SHP77 treated with DMSO at 0.1 percent for 48 hours (cell line): ENCODE data around the gene CNOT11.
"Not testable (repeated sequence)": the region's sequence is repeated elsewhere in the genome, so short reads cannot be mapped to it uniquely, and the experiment has no call there.

ENCODE experiments used
- DNase-seq: peaks from one replicate; lab custom pipeline; 2025; lab: John Stamatoyannopoulos, UW

Gene CNOT11

DNA sequence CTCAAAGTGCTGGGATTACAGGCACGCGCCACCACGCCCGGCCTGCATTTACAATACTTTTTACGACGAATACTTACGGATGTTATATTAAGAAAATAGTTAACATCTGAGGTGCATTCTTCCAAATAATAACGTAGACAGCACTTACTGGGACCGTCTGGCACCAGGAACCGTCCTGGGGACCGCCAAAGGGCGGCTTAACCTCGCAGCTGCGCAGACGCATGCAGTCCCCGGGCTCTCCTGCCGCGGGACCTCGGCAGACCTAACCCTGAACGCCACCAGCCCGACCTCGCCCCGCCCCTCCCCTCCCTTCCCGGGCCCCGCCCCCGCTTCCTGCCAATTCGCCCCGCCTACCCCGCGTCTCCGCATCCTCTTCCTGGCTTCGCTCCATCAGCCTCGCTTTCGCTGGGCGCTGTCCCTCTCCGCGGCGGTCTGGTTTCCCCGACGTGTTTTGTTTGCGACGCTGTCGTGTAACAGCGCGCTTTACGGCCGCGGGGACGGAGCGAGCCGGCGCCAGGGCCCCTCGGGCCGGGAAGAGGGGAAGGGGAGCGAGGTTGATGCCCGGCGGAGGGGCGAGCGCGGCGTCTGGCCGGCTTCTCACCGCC, at the start of gene CNOT11:
TSS of gene CNOT11 (plus strand) at position 479 of the 605 bp plus-strand sequence. CDS start at position 558, 79 bp downstream.
- DNase-seq = peak; percentile 74

DNA sequence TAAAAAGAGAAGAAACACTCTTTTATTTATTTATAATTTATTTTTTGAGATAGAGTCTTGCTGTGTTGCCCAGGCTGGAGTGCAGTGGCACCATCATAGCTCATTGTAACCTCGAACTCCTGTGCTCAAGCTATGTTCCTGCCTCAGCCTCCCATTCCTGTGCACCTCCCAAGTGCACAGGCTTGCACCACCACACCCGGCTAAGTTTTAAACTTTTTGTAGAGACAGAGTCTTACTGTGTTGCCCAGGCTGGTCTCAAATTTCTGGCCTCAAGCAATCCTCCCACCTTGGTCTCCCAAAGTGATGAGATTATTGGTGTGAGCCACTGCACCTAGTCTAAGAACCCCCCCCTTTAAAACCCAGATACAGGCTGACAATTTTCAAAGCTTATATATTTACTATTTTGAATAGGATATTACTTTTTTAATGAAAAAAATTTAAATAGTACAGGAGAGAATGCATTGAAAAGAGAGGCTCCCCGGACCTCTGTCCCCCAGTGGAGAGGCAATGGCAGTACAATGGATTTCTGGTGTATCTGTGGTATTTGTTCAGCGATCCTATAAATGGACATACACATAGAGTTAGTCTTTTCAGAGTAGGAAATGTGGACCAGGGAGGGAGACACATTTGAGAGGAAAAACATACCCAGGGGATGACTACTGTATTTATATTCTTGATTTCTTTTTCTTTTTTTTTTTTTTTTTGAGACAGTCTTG, 48.1 kb upstream of the CNOT11 start:
- DNase-seq = no peak

DNA sequence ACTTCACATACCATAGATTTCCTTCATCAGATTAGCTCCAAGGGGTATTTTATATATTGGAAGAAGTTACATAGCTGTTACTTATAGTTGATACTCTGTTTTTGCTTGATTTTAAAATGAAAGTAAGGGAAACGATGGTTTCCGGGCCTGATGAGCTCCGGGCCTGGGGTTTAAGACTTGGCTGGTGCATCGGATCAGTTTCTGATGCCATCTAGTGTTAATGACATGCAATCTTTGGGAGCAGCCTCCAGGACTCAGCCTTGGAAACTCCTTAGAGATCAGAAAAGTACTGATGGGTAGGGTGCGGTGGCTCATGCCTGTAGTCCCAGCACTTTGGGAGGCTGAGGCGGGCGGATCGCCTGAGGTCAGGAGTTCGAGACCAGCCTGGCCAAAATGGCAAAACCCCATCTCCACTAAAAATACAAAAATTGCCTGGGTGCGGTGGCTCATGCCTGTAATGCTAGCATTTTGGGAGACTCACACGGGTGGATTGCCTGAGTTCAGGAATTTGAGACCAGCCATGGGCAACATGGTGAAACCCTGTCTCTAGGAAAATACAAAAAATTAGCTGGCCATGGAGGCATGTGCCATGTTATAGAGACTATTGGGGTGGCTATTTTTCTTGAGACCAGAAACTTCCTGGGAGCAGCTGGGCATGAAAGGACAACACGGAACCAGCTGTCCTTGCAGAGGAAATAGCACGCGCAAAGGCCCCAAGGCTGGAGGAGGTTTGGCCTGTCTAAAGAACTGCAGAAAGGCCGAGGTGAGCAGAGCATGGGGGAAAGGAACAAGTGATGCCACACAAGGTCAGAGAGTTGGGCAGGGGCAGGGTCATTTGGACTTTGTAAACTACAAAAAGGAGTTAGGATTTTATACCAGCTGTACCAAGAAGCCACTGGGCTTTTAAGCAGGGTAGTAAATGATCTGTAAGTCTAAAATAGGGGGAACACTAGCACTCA, 46.9 kb upstream of the CNOT11 start:
- no peak for DNase-seq

DNA sequence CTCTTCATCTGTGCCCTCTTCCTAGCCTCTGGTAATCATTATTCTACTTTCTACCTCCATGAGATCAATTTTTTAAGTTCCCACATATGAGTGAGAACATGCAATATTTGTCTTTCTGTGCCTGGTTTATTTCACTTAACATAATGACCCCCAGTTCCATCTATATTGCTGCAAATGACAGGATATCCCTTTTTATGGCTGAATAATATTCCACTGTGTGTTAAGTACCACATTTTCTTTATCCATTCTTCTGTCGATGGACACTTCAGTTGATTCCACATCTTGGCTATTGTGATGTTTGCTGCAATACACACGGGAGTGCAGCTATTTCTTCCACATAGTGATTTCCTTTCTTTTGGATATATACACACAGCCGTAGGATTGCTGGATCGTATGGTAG, 43.9 kb upstream of the CNOT11 start:
- no peak for DNase-seq

DNA sequence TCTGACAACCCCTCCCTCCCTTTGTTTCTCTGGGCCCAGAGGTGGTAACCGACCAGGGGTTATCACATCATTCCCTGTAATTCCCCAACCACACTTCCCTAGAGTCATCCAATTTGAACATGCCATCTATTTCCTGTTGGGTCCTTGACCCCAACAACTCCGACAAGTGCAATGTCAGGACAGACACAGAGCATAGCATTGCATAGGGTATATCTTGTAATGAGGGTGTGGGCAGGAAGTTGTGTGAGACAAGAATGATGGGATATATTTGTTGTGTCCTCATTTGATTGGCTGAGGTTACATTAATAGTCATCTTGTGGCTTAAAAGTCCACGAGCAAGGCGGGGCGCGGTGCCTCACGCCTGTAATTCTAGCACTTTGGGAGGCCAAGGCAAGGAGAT, 33.4 kb upstream of the CNOT11 start:
- no peak for DNase-seq

DNA sequence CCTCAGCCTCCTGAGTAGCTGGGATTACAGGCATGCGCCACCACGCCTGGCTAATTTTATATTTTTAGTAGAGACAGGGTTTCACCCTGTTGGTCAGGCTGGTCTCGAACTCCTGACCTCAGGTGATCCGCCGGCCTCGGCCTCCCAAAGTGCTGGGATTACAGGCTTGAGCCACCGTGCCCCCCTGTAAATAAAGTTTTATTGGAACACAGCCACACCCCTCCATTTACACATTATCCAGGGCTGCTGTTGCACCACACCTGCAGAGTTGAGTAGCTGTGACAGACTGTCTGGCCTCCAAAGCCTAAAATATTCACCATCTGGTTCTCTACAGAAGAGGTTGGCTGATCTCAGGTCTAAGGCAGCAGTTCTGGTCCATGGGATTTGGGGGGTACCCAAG, 32.6 kb upstream of the CNOT11 start:
- not testable (repeated sequence) for DNase-seq

DNA sequence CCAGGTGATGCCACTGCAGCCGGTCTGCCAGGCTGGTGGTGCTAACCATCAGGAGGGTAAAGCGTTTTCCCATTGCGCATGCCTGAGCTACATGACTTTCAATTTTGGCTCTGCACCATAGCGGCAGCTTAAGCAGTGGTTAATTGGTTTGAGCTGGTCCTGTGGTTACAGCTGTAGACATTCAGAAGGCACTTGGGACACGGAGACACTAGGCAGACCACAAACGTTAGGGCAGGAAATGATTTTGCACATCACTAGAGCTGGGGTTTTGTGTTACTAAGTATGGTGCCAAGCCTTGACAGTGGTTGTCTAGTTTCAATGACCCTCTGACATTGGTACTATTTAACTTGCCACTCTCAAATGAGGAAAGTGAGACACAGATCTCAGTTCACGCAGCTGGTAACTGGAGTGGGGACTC, 28.9 kb upstream of the CNOT11 start:
- no peak for DNase-seq

DNA sequence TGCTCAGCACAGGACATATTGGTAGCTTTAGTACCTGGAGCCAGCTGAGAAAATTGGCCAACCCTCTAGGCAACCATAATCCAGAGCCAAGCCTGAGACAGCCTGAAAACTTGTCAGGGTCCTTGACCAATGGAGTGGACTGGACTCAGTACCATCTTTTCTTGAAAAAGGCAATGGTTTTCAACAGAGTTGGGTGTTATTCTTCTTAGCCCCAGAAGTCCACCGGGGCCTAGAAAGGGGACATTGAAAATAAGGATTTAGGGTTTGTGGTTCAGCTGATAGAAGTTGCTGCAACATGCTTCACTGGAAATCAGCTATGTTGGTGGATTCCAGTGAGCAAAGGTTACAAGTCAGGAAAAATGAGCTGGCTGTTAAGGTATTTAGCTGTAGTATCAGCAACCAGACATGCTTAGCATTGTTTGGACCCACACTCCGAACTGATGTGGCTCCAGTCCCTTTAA, 22.1 kb upstream of the CNOT11 start:
- no peak for DNase-seq

DNA sequence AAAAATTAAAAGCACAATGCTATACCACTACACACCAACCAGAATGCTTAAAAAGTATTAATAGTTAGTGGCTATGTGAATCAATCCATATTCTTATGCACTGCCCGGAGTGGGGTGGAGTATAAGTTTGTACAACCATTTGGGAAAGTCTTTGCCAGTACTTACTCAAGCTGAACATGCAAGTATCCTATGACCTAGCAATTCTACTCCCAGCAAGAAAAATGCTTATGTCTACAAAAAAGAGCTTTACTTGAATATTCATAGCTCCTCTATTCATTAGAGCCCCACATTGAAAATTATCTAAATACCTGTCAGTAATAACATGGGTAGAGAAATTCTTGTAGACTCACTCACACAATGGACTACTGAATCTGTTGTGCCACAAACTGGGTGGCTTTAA, 21.4 kb upstream of the CNOT11 start:
- DNase-seq = no peak

DNA sequence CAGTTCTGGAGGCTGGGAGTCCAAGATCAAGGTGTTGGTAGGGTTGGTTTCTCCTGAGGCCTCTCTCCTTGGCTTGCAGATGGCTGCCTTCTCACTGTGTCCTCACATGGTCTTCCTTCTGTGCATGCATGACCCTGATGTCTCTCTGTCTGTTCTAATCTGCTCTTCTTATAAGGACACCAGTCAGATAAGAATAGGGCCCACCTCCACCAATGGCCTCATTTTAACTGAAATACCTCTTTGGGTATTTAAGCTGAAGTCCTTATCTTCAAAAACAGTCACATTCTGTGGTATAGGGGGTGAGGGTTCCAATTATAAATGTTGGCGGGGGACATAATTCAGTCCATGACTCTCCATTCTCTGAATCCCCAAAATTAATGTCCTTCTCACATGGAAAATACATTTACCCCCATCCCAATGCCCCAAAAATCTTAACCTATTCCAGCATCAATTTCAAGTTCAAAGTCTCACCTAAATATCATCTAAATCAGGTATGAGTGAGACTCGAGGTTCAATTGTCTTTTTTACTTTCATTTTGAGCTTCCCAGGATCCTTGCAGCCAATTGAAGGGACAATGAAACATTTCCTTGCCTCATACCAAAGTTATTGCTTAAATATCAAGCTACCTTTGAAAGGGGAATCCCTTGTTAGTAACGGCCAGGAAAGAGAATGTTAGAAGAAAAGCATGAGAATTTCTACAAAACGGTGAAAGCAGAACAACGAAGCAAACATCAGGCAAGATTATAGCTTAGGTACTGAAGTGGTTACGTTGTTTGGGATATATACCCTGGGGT, 20.6 kb upstream of the CNOT11 start:
- DNase-seq = no peak

DNA sequence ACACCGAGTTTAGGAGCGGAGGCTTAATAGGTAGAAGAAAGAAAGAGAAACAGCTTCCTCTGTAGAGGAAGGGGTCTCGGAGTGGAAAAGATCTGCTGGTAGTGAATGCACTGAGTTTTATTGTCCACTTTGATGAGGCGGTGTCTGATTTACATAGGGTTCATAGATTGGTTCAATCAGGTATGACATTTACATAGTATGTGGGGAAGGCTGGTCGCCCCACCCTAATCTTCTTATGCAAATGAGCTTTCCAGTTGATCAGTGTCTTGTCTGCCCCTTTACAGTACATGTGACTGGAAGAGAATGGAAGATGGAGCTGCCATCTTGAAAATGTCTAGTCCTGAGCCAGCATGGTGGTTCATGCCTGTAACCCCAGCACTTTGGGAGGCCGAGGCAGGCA, 19.9 kb upstream of the CNOT11 start:
- DNase-seq = no peak

DNA sequence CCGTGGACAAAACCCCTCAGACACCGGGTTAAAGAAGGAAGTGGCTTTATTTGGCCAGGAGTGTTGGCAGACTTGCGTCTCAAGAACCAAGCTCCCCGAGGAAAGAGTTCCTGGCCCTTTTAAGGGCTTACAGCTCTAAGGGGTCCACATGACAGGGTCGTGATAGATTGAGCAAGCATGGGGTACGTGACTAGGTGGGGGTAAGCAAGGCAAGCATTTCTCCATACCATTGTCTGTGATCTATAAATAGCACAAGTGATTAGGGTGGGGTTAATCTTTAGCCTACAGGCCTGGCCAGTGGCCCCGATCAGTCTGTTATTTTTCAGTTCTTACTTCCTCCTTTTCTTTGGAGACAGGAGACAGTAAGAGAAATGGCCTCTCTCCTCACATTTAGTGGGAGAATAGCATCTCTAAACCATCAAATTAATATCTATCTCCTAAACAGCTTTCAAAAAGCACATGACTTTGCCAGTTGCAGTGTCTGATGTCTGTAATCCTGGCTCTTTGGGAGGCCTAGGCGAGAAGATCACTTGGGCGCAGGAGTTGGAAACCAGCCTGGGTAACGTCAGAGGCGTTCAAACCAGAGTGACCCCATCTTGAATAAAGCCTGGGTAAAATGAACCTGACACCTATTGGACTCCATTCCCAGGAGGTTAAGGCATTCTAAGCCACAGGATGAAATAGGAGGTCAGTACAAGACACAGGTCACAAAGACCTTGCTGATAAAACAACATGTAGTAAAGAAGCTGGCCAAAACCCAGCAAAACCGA, 18.3 kb upstream of the CNOT11 start:
- no peak for DNase-seq

DNA sequence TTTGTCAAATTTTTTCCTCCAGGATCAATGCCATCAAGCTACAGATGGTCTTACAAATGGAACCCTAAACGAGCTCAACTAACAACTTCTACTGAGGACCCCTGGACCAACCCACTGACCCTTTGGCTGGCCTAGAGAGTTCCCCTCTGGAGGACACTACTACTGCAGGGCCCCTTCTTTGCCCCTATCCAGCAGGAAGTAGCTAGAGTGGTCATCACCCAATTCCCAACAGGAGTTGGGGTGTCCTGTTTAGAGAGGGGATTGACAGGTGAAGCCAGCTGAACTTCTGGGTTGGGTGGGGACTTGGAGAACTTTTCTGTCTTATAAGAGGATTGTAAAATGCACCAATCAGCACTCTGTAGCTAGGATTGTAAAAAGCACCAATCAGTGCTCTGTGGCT, 16.7 kb upstream of the CNOT11 start:
- DNase-seq = not testable (repeated sequence)

DNA sequence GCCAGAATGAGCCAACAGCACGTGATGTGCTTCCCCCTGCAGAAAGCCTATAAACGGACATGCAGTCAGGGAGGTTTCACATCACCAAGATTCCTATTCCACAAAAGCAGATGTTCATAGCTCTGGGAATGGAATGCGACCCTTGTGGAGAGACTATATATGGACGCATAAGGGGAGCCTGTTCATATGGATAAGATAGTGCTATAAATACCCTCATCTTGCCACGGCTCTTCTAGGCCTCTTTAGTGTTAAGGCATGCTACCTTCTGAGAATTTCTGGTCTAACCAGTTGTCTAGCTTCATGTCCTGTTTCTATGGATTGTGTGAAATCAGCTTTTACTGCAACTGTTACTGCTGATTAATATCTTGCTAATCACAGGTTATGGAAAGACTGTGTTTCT, 14.7 kb upstream of the CNOT11 start:
- DNase-seq = not testable (repeated sequence)

DNA sequence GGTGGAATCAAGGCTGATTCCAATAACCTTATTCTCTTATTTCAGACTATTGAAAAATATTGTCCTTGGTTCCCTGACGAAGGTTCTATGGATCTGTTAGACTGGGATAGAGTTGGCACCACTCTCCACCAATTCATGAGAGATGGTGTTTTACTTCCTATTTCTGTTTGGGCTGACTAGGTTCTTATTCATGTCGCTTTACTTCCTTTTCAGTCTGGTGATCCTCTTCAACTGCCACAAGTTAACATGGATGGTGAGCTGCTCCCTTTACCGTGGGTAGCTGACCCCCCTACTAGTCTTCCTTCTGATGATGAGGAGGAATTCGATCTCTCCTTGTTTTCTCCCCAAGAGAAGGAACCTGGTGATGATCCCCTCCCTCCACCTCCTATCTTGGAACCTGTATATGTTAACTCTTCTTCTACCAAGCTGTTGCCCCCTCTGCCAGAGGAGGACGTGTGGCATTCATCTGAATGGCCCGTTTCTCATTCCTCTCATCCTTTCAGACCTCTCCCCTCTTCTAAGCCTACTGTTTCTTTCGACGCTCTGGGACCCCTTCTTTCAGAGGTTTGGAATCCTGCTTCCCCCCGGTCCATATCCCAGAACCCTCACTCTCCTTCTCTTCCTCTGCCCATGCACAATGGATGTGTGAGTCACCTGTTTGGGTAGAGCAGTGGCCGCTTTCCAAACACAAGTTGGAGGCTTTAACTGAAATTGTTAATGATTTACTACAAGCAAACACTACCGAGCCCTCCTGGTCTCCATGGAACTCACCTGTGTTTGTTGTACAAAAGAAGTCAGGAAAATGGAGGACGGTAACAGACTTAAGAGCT, 13.5 kb upstream of the CNOT11 start:
- DNase-seq = no peak

DNA sequence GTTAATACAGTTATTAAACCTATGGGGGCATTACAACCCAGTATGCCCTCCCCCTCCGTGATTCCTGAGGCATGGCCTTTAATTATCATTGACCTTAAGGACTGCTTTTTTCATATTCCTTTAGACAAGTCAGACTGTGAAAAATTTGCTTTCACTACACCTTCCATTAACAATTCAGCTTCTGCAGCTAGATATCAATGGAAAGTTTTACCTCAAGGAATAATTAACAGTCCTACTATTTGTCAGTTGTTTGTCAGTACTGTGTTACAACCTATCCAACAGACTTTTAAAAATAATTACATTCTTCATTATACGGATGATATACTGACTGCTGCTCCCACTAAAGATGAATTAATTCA, 12.9 kb upstream of the CNOT11 start:
- DNase-seq = not testable (repeated sequence)

DNA sequence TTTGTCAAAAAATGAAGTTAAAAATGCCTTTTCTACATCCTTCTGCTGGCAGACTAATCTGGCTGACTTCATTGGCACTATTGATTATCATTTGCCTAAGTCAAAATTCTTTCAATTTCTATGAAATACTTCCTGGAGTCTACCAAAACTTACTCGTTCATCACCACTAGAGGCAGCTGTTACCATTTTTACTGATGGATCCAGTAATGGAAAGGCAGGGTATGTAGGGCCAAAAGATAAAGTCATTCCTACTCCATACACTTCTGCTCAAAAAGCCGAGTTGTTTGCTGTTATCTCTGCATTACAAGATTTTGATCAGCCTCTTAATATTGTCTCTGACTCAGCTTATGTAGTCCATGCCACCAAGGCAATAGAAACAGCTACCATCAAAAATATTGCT, 12.0 kb upstream of the CNOT11 start:
- DNase-seq = not testable (repeated sequence)

DNA sequence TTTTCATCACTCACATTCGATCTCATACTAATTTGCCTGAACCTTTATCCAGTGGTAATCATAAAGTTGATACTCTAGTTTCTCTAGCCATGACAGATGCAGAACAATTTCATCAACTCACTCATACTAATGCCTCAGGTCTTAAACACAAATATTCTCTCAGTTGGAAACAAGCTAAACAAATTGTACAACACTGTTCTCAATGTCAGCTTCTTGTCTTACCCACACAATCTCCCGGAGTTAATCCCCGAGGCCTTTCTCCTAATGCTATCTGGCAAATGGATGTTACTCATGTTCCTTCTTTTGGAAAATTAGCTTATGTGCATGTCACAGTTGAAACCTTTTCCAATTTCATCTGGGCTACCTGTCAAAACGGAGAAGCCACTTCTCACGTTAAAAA, 11.5 kb upstream of the CNOT11 start:
- DNase-seq = no peak

DNA sequence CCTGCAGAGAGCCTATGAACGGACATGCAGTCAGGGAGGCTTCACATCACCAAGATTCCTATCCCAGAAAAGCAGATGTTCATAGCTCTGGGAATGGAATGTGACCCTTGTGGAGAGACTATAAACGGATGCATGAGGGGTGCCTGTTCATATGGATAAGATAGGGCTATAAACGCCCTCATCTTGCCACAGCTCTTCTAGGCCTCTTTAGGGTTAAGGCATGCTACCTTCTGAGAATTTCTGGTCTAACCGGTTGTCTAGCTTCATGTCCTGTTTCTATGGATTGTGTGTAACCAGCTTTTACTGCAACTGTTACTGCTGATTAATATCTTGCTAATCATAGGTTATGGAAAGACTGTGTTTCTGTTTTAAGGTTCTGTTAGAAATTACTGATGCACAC, 8.3 kb upstream of the CNOT11 start:
- not testable (repeated sequence) for DNase-seq

DNA sequence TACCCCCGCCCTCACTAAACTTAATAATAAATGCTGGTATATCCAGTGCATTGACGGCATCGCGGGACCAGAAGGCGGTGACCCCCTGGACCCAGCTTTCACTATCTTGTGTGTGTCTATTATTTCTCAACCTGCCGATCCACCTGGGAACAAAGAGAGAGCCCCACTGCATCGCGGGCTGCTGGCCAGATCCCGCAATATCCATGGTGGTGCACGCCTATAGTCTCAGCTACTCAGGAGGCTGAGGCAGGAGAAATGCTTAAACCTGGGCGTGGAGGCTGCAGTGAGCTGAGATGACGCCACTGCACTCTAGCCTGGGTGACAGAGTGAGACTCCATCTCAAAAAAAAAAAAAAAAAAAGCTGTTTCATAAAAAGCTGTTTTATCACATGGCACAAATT, 7.8 kb upstream of the CNOT11 start:
- DNase-seq = not testable (repeated sequence)
